ENCODE measurements around the gene PGM1.

PGM1 gene

GRCh38 chr1:63705078-63705477, 111.9 kb downstream of the PGM1 start:
- DNase-seq: no peak

DNA sequence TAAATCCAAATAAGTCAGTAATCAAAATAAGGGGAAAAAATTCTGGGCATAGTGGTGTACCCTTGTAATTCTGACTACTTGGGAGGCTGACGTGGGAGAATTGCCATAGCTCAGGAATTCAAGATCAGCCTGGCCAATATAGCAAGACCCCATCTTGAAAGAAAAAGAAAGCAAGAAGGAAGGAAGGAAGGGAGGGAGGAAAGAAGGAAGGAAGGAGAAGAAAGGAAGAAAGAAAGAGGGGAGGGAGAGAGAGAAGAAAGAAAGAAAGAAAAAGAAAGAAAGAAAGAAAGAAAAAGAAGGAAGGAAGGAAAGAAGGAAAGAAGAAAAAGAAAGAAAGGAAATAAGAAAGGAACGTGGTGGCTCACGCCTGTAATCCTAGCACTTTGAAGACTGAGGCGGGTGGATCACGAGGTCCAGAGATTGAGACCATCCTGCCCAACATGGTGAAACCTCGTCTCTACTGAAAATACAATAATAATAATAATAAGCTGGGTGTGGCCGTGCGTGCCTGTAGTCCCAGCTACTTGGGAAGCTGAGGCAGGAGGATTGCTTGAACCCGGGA, 116.1 kb downstream of the PGM1 start:
- DNase-seq: no peak

Data from activated CD4-positive, CD25-positive, alpha-beta regulatory T cell treated with anti-CD3 and anti-CD28 coated beads, Interleukin-2, amount 50 U/mL, for 72 hours (primary cell).